ENCODE results near the gene OR52K2. TPM values are rescaled to one million over a fixed set of nuclear protein-coding genes. Genes with fewer than 3 reads are reported as not detected.

Gene OR52K2
- total and polyA plus RNA-seq, 2 experiments from 2014 or later: not detected

DNA sequence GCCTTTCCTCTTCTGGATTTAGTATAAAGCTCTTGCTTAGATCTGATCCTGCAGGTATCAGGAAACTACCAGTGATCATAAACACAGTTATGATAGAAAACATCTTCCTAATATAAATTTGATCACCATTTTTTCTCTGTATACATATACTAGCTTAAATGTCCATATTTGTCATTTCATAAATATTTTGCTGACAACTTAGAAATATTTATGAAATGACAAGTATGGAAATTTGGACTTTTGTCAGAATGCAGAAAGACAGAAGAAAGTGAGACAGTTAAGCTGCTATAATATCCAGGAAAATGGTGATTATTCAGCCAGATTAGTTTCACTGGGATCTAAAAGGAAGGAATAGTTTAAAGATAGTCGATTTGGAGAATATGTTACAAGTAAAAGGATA is 32.8 kb upstream of the OR52K2 start (continued):
- TF ChIP-seq EZH2 (IDR thresholded peaks at IDR 0.05; ENCODE audit: low read depth, unreplicated experiment) (no peak), CREB1 (CRISPR knock-in tag; IDR thresholded peaks at IDR 0.05; ENCODE audit: low read depth) (no peak)

DNA sequence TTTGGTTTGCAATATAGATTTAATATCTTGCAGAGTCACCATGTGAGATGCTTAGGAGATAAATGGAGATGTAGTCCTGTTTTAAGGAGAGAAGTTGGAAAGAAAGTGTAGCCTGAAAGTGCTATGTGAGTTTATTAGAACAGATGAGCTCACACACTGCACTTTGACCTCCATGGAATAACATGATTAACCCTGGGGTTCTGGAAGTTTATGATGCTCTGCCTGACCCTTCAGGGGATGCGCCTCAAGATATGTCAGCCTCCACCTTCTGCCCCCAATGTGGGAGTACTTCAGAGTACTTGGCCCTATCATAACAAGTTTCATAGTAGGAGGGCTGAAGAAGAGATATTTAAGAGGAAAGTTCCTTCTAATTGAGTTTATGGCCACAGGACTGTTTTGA is 32.3 kb upstream of the OR52K2 start:
- ATAC-seq: no peak
- Histone ChIP-seq H3K9me2 (ENCODE audit: insufficient read depth) (no peaks in the 10 kb centered on the region; the same call in 1 of the 2 replicates), H4K20me1 (replicated peaks; ENCODE audit: insufficient read depth) (no peaks in the 10 kb centered on the region), H2AFZ (no peak overlapping the region), H3K4me3 (no peak overlapping the region), H3F3A (replicated peaks; ENCODE audit: low read depth) (no peaks in the 10 kb centered on the region), H3K36me3 (ENCODE audit: insufficient read depth) (no peaks in the 10 kb centered on the region), H3K27ac (ENCODE audit: low read depth) (no peak overlapping the region), H3K27me3 (ENCODE audit: insufficient read depth) (no peaks in the 10 kb centered on the region), H3K4me1 (ENCODE audit: insufficient read depth) (no peaks in the 10 kb centered on the region), H3K4me2 (no peak overlapping the region), H3K79me2 (replicated peaks; ENCODE audit: insufficient read depth) (no peaks in the 10 kb centered on the region)
- H3K4me3 Mint-ChIP-seq: no peak overlapping the region; the same call in 2 of the 3 replicates
- no peaks in the 10 kb centered on the region for H3K36me3 Mint-ChIP-seq (ENCODE audit: low read depth)
- no peaks in the 10 kb centered on the region for H3K27me3 Mint-ChIP-seq (ENCODE audit: insufficient read depth, low read depth, poor library complexity)
- H3K27ac Mint-ChIP-seq: no peak overlapping the region
- H3K9me3 Mint-ChIP-seq: no peaks in the 10 kb centered on the region
- no peak for DNase-seq (ENCODE audit: low spot score)
- TF ChIP-seq, protein P1, sequence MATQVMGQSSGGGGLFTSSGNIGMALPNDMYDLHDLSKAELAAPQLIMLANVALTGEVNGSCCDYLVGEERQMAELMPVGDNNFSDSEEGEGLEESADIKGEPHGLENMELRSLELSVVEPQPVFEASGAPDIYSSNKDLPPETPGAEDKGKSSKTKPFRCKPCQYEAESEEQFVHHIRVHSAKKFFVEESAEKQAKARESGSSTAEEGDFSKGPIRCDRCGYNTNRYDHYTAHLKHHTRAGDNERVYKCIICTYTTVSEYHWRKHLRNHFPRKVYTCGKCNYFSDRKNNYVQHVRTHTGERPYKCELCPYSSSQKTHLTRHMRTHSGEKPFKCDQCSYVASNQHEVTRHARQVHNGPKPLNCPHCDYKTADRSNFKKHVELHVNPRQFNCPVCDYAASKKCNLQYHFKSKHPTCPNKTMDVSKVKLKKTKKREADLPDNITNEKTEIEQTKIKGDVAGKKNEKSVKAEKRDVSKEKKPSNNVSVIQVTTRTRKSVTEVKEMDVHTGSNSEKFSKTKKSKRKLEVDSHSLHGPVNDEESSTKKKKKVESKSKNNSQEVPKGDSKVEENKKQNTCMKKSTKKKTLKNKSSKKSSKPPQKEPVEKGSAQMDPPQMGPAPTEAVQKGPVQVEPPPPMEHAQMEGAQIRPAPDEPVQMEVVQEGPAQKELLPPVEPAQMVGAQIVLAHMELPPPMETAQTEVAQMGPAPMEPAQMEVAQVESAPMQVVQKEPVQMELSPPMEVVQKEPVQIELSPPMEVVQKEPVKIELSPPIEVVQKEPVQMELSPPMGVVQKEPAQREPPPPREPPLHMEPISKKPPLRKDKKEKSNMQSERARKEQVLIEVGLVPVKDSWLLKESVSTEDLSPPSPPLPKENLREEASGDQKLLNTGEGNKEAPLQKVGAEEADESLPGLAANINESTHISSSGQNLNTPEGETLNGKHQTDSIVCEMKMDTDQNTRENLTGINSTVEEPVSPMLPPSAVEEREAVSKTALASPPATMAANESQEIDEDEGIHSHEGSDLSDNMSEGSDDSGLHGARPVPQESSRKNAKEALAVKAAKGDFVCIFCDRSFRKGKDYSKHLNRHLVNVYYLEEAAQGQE (IDR thresholded peaks at IDR 0.05; ENCODE audit: unreplicated experiment): no peak
- no peaks in the 10 kb centered on the region for H3K4me1 Mint-ChIP-seq

DNA sequence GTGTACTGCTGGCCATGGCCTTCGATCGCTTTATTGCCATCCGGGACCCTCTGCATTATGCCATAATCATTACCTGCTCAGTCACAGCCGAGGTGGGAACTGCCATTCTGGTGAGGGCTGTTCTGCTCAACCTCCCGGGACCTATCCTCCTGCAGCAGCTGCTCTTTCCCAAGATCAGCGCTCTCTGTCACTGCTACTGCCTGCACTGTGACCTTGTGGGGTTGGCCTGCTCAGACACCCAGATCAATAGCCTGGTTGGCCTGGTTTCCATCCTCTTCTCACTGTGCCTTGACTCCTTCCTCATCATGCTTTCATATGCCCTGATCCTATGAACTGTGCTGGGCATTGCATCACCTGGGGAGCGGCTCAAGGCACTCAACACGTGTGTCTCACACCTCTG is 30.7 kb upstream of the OR52K2 start:
- no peak overlapping the region for H3K4me3 ChIP-seq
- Mint-ChIP-seq H3K4me3 (no peak overlapping the region), H3K36me3 (ENCODE audit: low read depth) (no peaks in the 10 kb centered on the region), H3K4me1 (no peaks in the 10 kb centered on the region), H3K27me3 (ENCODE audit: insufficient read depth, low read depth, poor library complexity) (no peaks in the 10 kb centered on the region), H3K27ac (no peak overlapping the region), H3K9me3 (no peaks in the 10 kb centered on the region)
- no peaks in the 10 kb centered on the region for H3K27me3 ChIP-seq (ENCODE audit: insufficient read depth)
- no peaks in the 10 kb centered on the region for H3F3A ChIP-seq (replicated peaks; ENCODE audit: low read depth)
- H3K9me2 ChIP-seq (ENCODE audit: insufficient read depth): peaks cover 1% of the 10 kb centered on the region
- H3K4me2 ChIP-seq: no peak overlapping the region
- H3K36me3 ChIP-seq (ENCODE audit: insufficient read depth): no peaks in the 10 kb centered on the region
- H4K20me1 ChIP-seq (replicated peaks; ENCODE audit: insufficient read depth): no peaks in the 10 kb centered on the region
- DNase-seq (ENCODE audit: low spot score): no peak
- no peaks in the 10 kb centered on the region for H3K79me2 ChIP-seq (replicated peaks; ENCODE audit: insufficient read depth)
- no peak overlapping the region for H2AFZ ChIP-seq
- no peaks in the 10 kb centered on the region for H3K4me1 ChIP-seq (ENCODE audit: insufficient read depth)
- ATAC-seq: no peak
- no peak overlapping the region for H3K27ac ChIP-seq (ENCODE audit: low read depth)
- TF ChIP-seq, protein P2, sequence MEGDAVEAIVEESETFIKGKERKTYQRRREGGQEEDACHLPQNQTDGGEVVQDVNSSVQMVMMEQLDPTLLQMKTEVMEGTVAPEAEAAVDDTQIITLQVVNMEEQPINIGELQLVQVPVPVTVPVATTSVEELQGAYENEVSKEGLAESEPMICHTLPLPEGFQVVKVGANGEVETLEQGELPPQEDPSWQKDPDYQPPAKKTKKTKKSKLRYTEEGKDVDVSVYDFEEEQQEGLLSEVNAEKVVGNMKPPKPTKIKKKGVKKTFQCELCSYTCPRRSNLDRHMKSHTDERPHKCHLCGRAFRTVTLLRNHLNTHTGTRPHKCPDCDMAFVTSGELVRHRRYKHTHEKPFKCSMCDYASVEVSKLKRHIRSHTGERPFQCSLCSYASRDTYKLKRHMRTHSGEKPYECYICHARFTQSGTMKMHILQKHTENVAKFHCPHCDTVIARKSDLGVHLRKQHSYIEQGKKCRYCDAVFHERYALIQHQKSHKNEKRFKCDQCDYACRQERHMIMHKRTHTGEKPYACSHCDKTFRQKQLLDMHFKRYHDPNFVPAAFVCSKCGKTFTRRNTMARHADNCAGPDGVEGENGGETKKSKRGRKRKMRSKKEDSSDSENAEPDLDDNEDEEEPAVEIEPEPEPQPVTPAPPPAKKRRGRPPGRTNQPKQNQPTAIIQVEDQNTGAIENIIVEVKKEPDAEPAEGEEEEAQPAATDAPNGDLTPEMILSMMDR (conservative IDR thresholded peaks at IDR 0.05; ENCODE audit: low read depth in 2 of 2): no peak
- TF ChIP-seq, protein P1 (IDR thresholded peaks at IDR 0.05; ENCODE audit: unreplicated experiment): no peak
- TF ChIP-seq ZNF114 (CRISPR knock-in tag; IDR thresholded peaks at IDR 0.05): no peak

Data from GM23338 (cell line).